Testis (tissue), 2 donors: Measurements from ENCODE around the gene MLLT1.

ENCODE experiments used
- CTCF ChIP-seq, 3 experiments: fragments of 450-650 bp in 2 of 3; fragments of 200-600 bp in 1 of 3; sonication (generic) in 1 of 3; IDR thresholded peaks; one replicate each; pipeline ENCODE4 v1.5.1; 2016 to 2019; ENCODE audit warnings: antibody characterized with exemption in 3 of 3, mild to moderate bottlenecking in 2 of 3, moderate library complexity in 1 of 3
- POLR2A ChIP-seq: fragments of 450-650 bp; IDR thresholded peaks from one replicate; pipeline ENCODE4 v1.6.1; 2017; ENCODE audit warnings: antibody characterized with exemption, mild to moderate bottlenecking, moderate library complexity

GRCh38 chr19:6221220-6221877 lies 58.4 kb downstream of the MLLT1 start:
- TF ChIP-seq POLR2A, result no peak
- no peak for TF ChIP-seq CTCF (IDR thresholded peaks at IDR 0.05)
